22Rv1 (cell line): ENCODE measurements around the gene TRIO.

ENCODE experiments used
- H3K27ac ChIP-seq: fragments of 450-650 bp; 2 replicates; pipeline ENCODE4 v1.5.1; 2017
- CTCF ChIP-seq: fragments of 450-650 bp; IDR thresholded peaks from 2 replicates; pipeline ENCODE4 v1.5.1; 2017; ENCODE audit warnings: mild to moderate bottlenecking
- ZFX ChIP-seq: fragments of 450-650 bp; IDR thresholded peaks from 2 replicates; pipeline ENCODE4 v1.6.1; 2017; ENCODE audit warnings: antibody characterized with exemption, borderline replicate concordance

TRIO gene

GRCh38 chr5:14280294-14280854 is 137.2 kb downstream of the TRIO start:
- no peak overlapping the region for H3K27ac ChIP-seq
- TF ChIP-seq ZFX (no peak), CTCF (no peak)

DNA sequence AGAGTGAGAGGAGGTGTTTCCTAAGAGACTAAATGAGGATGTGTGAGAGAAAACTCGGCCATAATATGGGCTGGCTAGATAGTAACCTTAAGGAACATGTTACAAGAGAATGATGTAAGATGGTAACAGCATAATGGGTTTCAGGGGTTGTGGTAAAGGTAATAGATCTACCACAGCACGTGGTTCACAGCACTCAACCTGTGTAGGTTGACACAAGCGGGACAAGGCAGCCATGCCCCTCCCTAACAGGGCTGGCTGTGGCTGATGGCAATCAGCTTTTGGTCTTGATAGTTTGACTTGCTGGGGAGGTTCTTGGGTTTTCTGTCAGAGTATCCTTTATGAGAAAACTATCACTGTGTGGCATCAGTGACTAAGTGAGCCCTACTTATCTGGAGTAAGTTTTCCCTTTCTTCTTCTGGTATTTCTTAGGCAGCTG is 138.6 kb downstream of the TRIO start:
- no peak overlapping the region for H3K27ac ChIP-seq
- TF ChIP-seq CTCF = no peak
- TF ChIP-seq ZFX = no peak

- TF ChIP-seq ZFX (no peak), CTCF (no peak)
Measured at GRCh38 chr5:14283139-14283538, 140.0 kb downstream of the TRIO start.

GRCh38 chr5:14284392-14285148 is 141.4 kb downstream of the TRIO start:
- no peak overlapping the region for H3K27ac ChIP-seq
- TF ChIP-seq ZFX = no peak
- no peak for TF ChIP-seq CTCF

More at GRCh38 chr5:14283139-14283538, 140.0 kb downstream of the TRIO start:
- H3K27ac ChIP-seq = no peak overlapping the region

DNA sequence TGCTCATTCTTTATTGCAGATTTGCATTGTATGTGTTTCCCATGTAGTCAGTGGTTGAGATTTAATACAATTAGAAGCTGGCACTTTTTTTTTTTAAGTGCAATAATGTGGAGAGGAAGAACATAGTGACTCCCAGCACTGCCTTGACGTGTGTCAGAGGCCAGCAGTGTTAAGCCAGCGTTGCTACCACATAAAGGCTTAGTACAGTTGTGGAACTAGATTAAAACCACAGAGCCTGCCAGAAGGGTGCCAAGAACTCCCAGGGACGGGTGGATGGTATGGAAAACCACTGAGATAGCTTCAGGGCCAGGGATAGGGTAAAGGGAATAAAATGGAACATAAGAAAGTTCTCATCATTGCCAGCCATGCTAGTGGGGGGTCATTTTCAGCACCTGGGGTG is 142.9 kb downstream of the TRIO start:
- no peak overlapping the region for H3K27ac ChIP-seq
- TF ChIP-seq ZFX (no peak), CTCF (no peak)

- no peak overlapping the region for H3K27ac ChIP-seq
- TF ChIP-seq ZFX (no peak), CTCF (no peak)
Measured at GRCh38 chr5:14286574-14287421, 143.7 kb downstream of the TRIO start.
